Sciatic nerve (tissue), 2 donors: ENCODE results near the gene RCOR1. TPM values are rescaled to one million over a fixed set of nuclear protein-coding genes. Genes with fewer than 3 reads are reported as not detected.

Source experiments
- ATAC-seq: fragments of 200-7000 bp; cut with Tn5 transposase; one replicate; pipeline ENCODE4 v1.9.1; 2020; ENCODE audit warnings: mild to moderate bottlenecking, moderate library complexity
- DNase-seq: peaks from one replicate; pipeline ENCODE4 v3.0.0-alpha.2; 2020; ENCODE audit warnings: low spot score
- intact Hi-C: fragments of 100-400 bp; cut with DNase I; formaldehyde crosslinking; loops from one replicate; pipeline ENCODE4 v1.14.2; 2022
- total RNA-seq: library from RNA; stranded (reverse); fragmentation: NEBNext Ultra II Directional; extraction: Animal tissue kit (Norgen Biotek cat#: 25700); gene quantifications from one replicate; pipeline ENCODE4 v1.2.1, GENCODE V29; 2021
- donor health status: DM: no; HTN: no; CAD: no.
- donor health status: DM: no; HTN: no; CAD: no.

Gene RCOR1
- total RNA-seq, 1 donor from 2014 or later = 19.9 TPM

GRCh38 chr14:102588821-102589220 is 3.6 kb upstream of the RCOR1 start:
- ATAC-seq = no peak
- DNase-seq = no peak
- intact Hi-C loops = no loop called here

DNA sequence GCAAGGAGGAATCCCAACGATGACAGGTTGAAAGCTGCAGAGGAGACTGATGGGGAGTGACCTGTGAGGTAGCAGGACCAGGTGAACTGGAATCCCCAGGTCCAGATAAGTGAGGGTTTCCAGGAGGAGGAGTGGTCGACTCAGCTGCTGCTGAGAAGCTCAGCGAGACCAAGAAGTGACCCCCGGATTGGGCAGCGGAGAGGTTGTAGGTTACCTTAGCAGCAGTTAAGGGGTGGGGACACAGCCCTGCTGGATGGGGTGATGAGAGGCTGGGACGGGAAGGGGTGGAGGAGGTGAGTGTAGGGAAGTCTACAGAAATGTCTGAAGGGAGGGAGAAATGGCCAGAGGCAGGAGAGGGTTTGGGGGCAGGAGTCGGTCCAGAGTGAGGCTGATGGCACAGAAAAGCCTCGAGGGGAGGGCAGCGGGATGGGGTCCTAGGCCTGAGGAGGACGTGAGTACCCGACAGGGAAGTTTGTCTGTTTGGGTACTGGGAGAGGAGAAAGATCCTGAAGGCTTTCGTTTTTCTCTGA is 2.6 kb upstream of the RCOR1 start:
- intact Hi-C loops = no loop called here
- ATAC-seq (no peak), DNase-seq (no peak)

GRCh38 chr14:102590667-102591099 is 1.8 kb upstream of the RCOR1 start:
- intact Hi-C loops = no loop called here
- ATAC-seq = peak; percentile 29
- DNase-seq = peak; percentile 71

DNA sequence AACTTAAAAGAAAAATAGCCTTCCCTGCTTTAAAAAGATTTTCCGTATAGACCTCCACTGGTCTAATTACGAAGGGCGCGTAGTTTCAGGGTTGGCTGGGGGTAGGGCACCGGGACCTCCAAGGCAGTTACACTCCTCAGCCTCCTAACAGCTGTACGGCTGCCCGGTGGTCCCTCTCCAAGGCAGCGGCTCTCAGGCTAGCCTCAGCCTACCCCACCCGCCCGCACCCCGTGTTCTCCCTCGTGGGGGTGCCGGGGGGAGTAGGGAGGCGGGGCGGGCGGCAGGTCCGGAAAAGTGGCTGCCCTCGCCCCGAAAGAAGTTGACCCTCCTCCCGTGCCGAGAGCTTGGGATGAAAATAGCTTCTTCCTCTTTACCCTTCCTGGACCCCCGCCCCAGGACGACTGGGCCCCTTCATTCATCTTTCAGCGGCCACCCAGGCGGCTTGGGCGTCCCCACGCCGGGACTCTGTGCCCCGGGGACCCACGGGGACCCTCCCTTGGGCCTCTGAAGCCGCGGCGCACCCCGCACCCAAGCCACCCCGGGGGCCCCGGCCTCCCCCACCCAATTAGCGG is 991 bp upstream of the RCOR1 start:
- DNase-seq (peak; percentile 76), ATAC-seq (peak; percentile 60)
- intact Hi-C loops = no loop called here

GRCh38 chr14:102592763-102593060 is 263 bp downstream of the RCOR1 start:
- intact Hi-C loops = no loop called here
- DNase-seq (no peak), ATAC-seq (no peak)

- peak; percentile 76 for DNase-seq
- peak; percentile 3 for ATAC-seq
- intact Hi-C loops = no loop called here
Measured at GRCh38 chr14:102593061-102593824, 794 bp downstream of the RCOR1 start.

GRCh38 chr14:102593825-102594137 is 1.3 kb downstream of the RCOR1 start:
- no peak for ATAC-seq
- intact Hi-C loops = no loop called here

GRCh38 chr14:102594514-102595175 is 2.2 kb downstream of the RCOR1 start:
- DNase-seq = peak; percentile 79
- intact Hi-C loops = no loop called here
- no peak for ATAC-seq

More at GRCh38 chr14:102593825-102594137, 1.3 kb downstream of the RCOR1 start:
- no peak for DNase-seq

DNA sequence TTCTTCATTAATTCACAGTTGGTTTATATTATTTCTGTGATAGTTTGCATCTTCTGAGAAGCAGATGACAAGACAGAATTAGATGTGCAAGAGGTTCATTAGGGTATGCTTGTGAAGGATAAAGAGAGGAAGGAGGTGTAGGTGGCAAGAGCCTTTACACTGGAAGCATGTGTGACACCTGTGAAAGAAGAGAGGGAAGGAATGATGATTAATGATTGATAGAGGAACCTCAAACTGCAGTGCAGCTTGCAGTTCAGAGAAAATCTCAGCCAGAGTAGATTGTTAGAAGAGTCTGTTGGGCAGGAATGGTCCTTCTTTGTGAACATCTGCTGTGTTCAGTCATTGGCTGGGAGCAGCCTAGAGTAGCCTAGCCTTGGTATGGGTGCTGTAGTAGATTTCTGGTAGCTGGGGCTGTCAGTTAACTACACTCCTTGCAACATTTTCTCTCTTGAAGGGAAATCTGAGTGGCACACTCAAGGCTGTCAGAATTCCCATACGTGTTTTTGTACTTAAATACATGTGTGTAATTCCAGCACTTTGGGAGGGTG is 9.0 kb downstream of the RCOR1 start:
- intact Hi-C loops = loop anchor here (10.0 kb wide), 1 partner anchor 953 kb away; no protein-coding TSS in a partner anchor
- ATAC-seq = no peak

GRCh38 chr14:102602421-102603292 is 10.2 kb downstream of the RCOR1 start:
- no peak for ATAC-seq
- intact Hi-C loops = loop anchor here (10.0 kb wide), 1 partner anchor 952 kb away; no protein-coding TSS in a partner anchor
- no peak for DNase-seq

More for the DNA sequence above, 9.0 kb downstream of the RCOR1 start:
- no peak for DNase-seq

GRCh38 chr14:102603293-102603907 is 11.0 kb downstream of the RCOR1 start:
- DNase-seq (no peak), ATAC-seq (no peak)
- intact Hi-C loops = loop anchor here (10.0 kb wide), 1 partner anchor 951 kb away; no protein-coding TSS in a partner anchor

- DNase-seq = no peak
- no peak for ATAC-seq
- intact Hi-C loops = loop anchor here (10.0 kb wide), 1 partner anchor 951 kb away; no protein-coding TSS in a partner anchor
Measured at GRCh38 chr14:102604183-102604582, 11.7 kb downstream of the RCOR1 start.

DNA sequence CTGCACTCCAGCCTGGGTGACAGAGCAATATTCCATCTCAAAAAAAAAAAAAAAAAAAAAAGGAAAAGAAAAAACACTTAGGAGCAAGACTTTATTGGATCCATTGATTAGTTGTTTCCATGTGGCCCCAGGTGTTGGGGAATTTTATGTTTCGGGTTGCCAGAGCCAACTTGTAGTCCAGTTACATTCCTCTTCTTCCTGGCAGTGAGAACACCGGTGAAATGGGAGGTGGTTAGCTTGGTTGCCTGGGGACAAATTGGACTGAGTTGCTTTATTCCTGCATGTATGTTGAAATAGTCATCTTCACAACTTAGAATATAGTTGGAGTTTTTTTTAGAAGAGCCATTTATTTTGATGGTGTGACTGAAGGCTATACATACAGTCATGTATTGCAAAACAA is 12.6 kb downstream of the RCOR1 start:
- ATAC-seq = no peak
- DNase-seq = no peak
- intact Hi-C loops = loop anchor here (10.0 kb wide), 1 partner anchor 950 kb away; no protein-coding TSS in a partner anchor

- ATAC-seq (no peak), DNase-seq (no peak)
- intact Hi-C loops = loop anchor here (10.0 kb wide), 1 partner anchor 949 kb away; no protein-coding TSS in a partner anchor
Measured at GRCh38 chr14:102606296-102606695, 13.8 kb downstream of the RCOR1 start.

DNA sequence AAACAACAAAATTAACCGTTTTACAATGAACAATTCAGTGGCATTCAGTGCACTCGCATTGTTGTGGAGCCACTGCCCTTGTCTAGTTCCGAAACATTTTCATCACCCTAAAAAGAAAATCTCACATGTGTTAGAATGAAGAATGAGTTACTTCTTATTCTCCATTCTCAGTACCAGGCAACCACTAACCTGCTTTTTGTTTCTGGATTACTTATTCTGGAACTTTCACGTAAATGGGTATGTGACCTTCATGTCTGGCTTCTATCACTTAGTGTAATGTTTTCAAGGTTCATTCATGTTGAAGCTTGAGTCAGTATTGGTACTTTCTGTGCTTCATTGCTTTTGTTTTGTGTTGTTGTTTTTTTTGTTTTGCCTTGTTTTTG is 15.6 kb downstream of the RCOR1 start:
- DNase-seq = no peak
- ATAC-seq = no peak
- intact Hi-C loops = loop anchor here (10.0 kb wide), 1 partner anchor 947 kb away; no protein-coding TSS in a partner anchor

GRCh38 chr14:102610968-102611811 is 18.7 kb downstream of the RCOR1 start:
- DNase-seq (no peak), ATAC-seq (no peak)
- intact Hi-C loops = no loop called here

DNA sequence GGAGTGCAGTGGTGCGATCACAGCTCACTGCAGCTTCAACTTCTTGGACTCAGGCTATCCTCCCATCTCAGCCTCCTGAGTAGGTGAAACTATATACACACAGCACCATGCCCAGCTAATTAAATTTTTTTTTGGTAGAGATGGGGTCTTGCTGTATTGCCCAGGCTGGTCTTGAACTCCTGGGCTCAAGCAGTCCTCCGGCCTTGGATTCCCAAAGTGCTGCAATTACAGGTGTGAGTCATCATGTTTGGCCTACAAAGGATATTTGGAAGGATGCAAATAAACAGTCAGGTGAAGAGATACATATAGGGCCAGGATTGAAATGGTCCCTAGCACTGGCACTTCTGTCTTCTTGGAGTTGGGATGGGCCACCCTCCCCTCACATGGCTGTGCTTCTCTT is 23.9 kb downstream of the RCOR1 start:
- intact Hi-C loops = no loop called here
- DNase-seq = no peak
- no peak for ATAC-seq
